Tibial artery (tissue), 4 donors: ENCODE results near the gene PLCL1.
A peak's percentile ranks its signal among the peaks of the same experiment; 100 is the strongest.

Experiments used
- DNase-seq, 2 donors: peaks; one replicate each; pipeline ENCODE4 v3.0.0-alpha.2; 2019
- H3K27ac ChIP-seq, 2 donors: fragments of 200-600 bp; sonication (generic) in 1 of 2; 1 replicate in 1 of 2; 2 replicates in 1 of 2; pipeline ENCODE4 v1.5.1; 2018 to 2019; ENCODE audit warnings: mild to moderate bottlenecking in 1 of 2
- H3K27me3 ChIP-seq, 2 donors: fragments of 200-600 bp; sonication (generic) in 1 of 2; one replicate each; pipeline versions ENCODE4 v1.5.1 to v1.6.0; 2016 to 2019
- H3K36me3 ChIP-seq, 3 donors: fragments of 200-600 bp; sonication (generic) in 2 of 3; one replicate each; pipeline ENCODE4 v1.5.1; 2016 to 2019; ENCODE audit warnings: mild to moderate bottlenecking in 2 of 3
- H3K4me1 ChIP-seq, 4 donors: fragments of 200-600 bp; sonication (generic) in 2 of 4; 1 replicate in 3 of 4; 2 replicates in 1 of 4; pipeline ENCODE4 v1.5.1; 2016 to 2019
- H3K4me3 ChIP-seq, 2 donors: fragments of 200-600 bp; sonication (generic) in 1 of 2; 1 replicate in 1 of 2; 2 replicates in 1 of 2; pipeline ENCODE4 v1.5.1; 2018 to 2019; ENCODE audit warnings: mild to moderate bottlenecking in 2 of 2
- H3K9me3 ChIP-seq, 3 donors: fragments of 200-600 bp; sonication (generic) in 1 of 3; one replicate each; pipeline ENCODE4 v1.5.1; 2016 to 2019
- intact Hi-C: fragments of 100-400 bp; cut with DNase I; formaldehyde crosslinking; loops from one replicate; pipeline ENCODE4 v1.15.0; 2023; ENCODE audit warnings: low total_unique reads
- TF ChIP-seq, protein P1 (sequence below), 2 experiments: fragments of 200-600 bp in 1 of 2; fragments of 450-650 bp in 1 of 2; IDR thresholded peaks; one replicate each; pipeline ENCODE4 v1.5.1; 2017 to 2019; ENCODE audit warnings: antibody characterized with exemption in 2 of 2, mild to moderate bottlenecking in 1 of 2, moderate library complexity in 1 of 2

Gene PLCL1

DNA sequence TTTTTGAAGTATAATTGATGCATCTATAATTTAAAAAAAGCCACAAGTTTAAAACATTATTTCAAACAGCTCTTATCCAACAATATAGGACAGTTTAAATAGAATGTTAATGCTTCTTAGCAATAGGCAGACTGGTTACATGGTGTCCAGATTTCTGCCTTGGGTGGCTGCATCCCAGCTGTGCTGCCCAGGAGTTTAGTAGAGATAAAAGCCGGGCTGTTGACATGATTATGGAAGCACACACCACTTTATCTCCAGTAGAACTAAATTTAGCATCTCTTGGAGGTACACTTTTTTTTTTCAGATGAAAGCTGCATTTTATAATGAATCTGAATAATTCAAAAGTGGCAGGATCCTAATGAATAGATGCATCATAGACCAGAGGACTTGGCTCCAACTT is 309.7 kb downstream of the PLCL1 start:
- peaks cover 0 to 43% (median 13%) of the 10 kb centered on the region in 4 donors for H3K4me1 ChIP-seq
- no peaks in the 10 kb centered on the region for H3K27me3 ChIP-seq
- DNase-seq, result no peak
- intact Hi-C loops, result no loop called here
- H3K27ac ChIP-seq, result no peak overlapping the region
- H3K9me3 ChIP-seq, result no peaks in the 10 kb centered on the region
- no peaks in the 10 kb centered on the region for H3K36me3 ChIP-seq
- TF ChIP-seq, protein P1, sequence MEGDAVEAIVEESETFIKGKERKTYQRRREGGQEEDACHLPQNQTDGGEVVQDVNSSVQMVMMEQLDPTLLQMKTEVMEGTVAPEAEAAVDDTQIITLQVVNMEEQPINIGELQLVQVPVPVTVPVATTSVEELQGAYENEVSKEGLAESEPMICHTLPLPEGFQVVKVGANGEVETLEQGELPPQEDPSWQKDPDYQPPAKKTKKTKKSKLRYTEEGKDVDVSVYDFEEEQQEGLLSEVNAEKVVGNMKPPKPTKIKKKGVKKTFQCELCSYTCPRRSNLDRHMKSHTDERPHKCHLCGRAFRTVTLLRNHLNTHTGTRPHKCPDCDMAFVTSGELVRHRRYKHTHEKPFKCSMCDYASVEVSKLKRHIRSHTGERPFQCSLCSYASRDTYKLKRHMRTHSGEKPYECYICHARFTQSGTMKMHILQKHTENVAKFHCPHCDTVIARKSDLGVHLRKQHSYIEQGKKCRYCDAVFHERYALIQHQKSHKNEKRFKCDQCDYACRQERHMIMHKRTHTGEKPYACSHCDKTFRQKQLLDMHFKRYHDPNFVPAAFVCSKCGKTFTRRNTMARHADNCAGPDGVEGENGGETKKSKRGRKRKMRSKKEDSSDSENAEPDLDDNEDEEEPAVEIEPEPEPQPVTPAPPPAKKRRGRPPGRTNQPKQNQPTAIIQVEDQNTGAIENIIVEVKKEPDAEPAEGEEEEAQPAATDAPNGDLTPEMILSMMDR (IDR thresholded peaks at IDR 0.05), result no peak
- no peak overlapping the region for H3K4me3 ChIP-seq

DNA sequence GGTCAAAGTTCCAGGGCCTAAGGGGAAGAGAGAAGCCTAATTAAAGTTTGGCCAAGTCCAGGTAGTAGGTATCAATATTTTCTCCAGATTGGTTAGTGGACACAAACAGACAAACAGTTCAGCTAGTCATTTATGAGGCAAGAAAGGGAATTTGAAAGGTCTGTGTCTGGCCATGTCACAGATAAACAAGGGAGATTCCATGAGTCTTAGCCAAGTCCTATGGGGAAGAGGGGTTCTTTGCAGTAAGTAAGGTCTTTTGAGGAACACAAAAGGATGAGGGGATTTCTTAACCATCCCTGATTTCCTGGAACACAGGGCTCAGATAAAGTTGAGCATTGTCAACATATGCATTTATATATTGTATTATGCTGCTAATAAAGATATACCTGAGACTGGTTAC is 310.8 kb downstream of the PLCL1 start:
- Histone ChIP-seq H3K4me3 (no peak overlapping the region), H3K27me3 (no peaks in the 10 kb centered on the region), H3K9me3 (no peaks in the 10 kb centered on the region), H3K36me3 (no peaks in the 10 kb centered on the region), H3K27ac (no peak overlapping the region), H3K4me1 (peaks cover 0 to 43% (median 13%) of the 10 kb centered on the region in 4 donors)
- no peak for DNase-seq
- intact Hi-C loops, result no loop called here
- TF ChIP-seq, protein P1 (IDR thresholded peaks at IDR 0.05), result no peak

- H3K9me3 ChIP-seq, result no peaks in the 10 kb centered on the region
- no peak for DNase-seq
- no peak overlapping the region for H3K4me3 ChIP-seq
- TF ChIP-seq, protein P1 (IDR thresholded peaks at IDR 0.05), result no peak
- H3K36me3 ChIP-seq, result no peaks in the 10 kb centered on the region
- H3K27me3 ChIP-seq, result no peaks in the 10 kb centered on the region
- peaks cover 0 to 39% (median 13%) of the 10 kb centered on the region in 4 donors for H3K4me1 ChIP-seq
- intact Hi-C loops, result no loop called here
- peak overlapping the region in 1 of 2 donors; percentile 13 for H3K27ac ChIP-seq
These were observed 312.4 kb downstream of the PLCL1 start for GRCh38 chr2:198116756-198117155.

- no peaks in the 10 kb centered on the region for H3K27me3 ChIP-seq
- no peaks in the 10 kb centered on the region for H3K36me3 ChIP-seq
- peaks cover 0 to 31% (median 10%) of the 10 kb centered on the region in 4 donors for H3K4me1 ChIP-seq
- intact Hi-C loops, result no loop called here
- DNase-seq, result no peak
- no peaks in the 10 kb centered on the region for H3K9me3 ChIP-seq
- peak overlapping the region in 1 of 2 donors; percentile 13 for H3K27ac ChIP-seq
- H3K4me3 ChIP-seq, result no peak overlapping the region
- TF ChIP-seq, protein P1 (IDR thresholded peaks at IDR 0.05), result no peak
These were observed 313.1 kb downstream of the PLCL1 start for GRCh38 chr2:198117406-198118041.

DNA sequence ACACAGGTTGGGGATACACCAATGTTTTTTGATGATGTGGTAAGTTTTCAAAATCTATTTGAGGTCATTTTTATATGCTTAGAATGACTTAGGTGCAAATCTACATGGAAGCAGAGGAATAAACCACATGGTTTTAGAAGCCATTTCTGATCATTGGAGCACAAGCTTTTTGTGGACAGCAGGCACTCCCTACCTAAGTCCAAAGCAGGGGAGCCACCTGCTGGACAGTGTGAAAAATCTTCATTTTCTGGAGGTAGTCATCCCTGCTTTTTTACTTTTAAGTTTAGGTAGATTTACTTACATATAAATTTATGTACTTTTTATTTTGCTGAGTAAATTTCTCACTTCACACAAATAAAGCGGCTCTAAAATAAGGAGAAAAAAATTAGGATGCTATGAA is 323.2 kb downstream of the PLCL1 start:
- H3K9me3 ChIP-seq, result no peaks in the 10 kb centered on the region
- H3K4me1 ChIP-seq, result peaks cover 0 to 9% (median 0%) of the 10 kb centered on the region in 4 donors
- DNase-seq, result peak in 1 of 2 donors; percentile 28
- no peak overlapping the region for H3K27ac ChIP-seq
- no peaks in the 10 kb centered on the region for H3K27me3 ChIP-seq
- no peak overlapping the region for H3K4me3 ChIP-seq
- intact Hi-C loops, result loop anchor here (2.0 to 10.0 kb wide), 2 partner anchors 325 to 423 kb away; partner anchors contain the start of gene MARS2
- TF ChIP-seq, protein P1 (IDR thresholded peaks at IDR 0.05), result peak; percentile 61 to 76
- no peaks in the 10 kb centered on the region for H3K36me3 ChIP-seq
